Common myeloid progenitor, CD34-positive (primary cell): ENCODE results near the gene MOB4.
"Not testable (repeated sequence)": the region's sequence is repeated elsewhere in the genome, so short reads cannot be mapped to it uniquely, and the experiment has no call there.

Experiments
- CTCF ChIA-PET: fragments of 350-600 bp; sonication (Branson Sonifier 250); formaldehyde crosslinking; loops from one replicate; lab custom pipeline; 2021; ENCODE audit warnings: antibody characterized with exemption; lab: Charles Lee
- POLR2A ChIA-PET: fragments of 350-600 bp; sonication (Branson Sonifier 250); formaldehyde crosslinking; loops from one replicate; lab custom pipeline; 2021; ENCODE audit warnings: antibody characterized with exemption; lab: Charles Lee
- DNase-seq, 3 donors: peaks; one replicate each; pipeline versions ENCODE4 v3.0.0 to v3.0.0-alpha.2; 2013
- H3K27ac ChIP-seq, 2 experiments: 1 replicate in 1 of 2; 2 replicates in 1 of 2; pipeline ENCODE4 v1.7.0; 2013; ENCODE audit warnings: inconsistent platforms in 2 of 2, low read length in 2 of 2, mild to moderate bottlenecking in 2 of 2, low read depth in 1 of 2, moderate library complexity in 1 of 2; ENCODE audit not compliant: severe bottlenecking in 2 of 2, insufficient read depth in 1 of 2, poor library complexity in 1 of 2
- H3K27me3 ChIP-seq, 5 experiments: replicated peaks in 2 of 5; 1 replicate in 3 of 5; 2 replicates in 2 of 5; pipeline versions ENCODE4 v1.6.1 to v1.7.0; 2013; ENCODE audit warnings: low read length in 4 of 5, mild to moderate bottlenecking in 2 of 5, moderate library complexity in 2 of 5, inconsistent platforms in 1 of 5; ENCODE audit not compliant: insufficient read depth in 5 of 5, control insufficient read depth in 4 of 5
- H3K36me3 ChIP-seq, 4 experiments: 1 replicate in 2 of 4; 2 replicates in 2 of 4; pipeline versions ENCODE4 v1.6.1 to v1.7.0; 2013; ENCODE audit warnings: low read length in 3 of 4, control low read depth in 1 of 4, mild to moderate bottlenecking in 1 of 4; ENCODE audit not compliant: control insufficient read depth in 4 of 4, insufficient read depth in 4 of 4
- H3K4me1 ChIP-seq, 4 experiments: 1 replicate in 3 of 4; 2 replicates in 1 of 4; pipeline versions ENCODE4 v1.6.1 to v1.7.1; 2013; ENCODE audit warnings: low read length in 3 of 4, mild to moderate bottlenecking in 3 of 4, control low read depth in 1 of 4, inconsistent platforms in 1 of 4, moderate library complexity in 1 of 4; ENCODE audit not compliant: control insufficient read depth in 4 of 4, insufficient read depth in 4 of 4; ENCODE audit errors: control extremely low read depth in 1 of 4
- H3K4me3 ChIP-seq, 7 experiments: 1 replicate in 4 of 7; 2 replicates in 3 of 7; pipeline versions ENCODE4 v1.5.1 to v1.7.0; 2013; ENCODE audit warnings: mild to moderate bottlenecking in 7 of 7, low read length in 6 of 7, moderate library complexity in 6 of 7, inconsistent platforms in 2 of 7, low read depth in 2 of 7, control low read depth in 1 of 7; ENCODE audit not compliant: insufficient read depth in 4 of 7, control insufficient read depth in 1 of 7; ENCODE audit errors: extremely low read depth in 1 of 7
- H3K9me3 ChIP-seq, 5 experiments: 1 replicate in 4 of 5; 2 replicates in 1 of 5; pipeline versions ENCODE4 v1.6.1 to v1.7.1; 2013; ENCODE audit warnings: low read length in 4 of 5, mild to moderate bottlenecking in 2 of 5, inconsistent platforms in 1 of 5, low read depth in 1 of 5, moderate library complexity in 1 of 5; ENCODE audit not compliant: control insufficient read depth in 4 of 5, insufficient read depth in 2 of 5; ENCODE audit errors: control extremely low read depth in 1 of 5
- WGBS: methylation state at CpG from one replicate; pipeline ENCODE4 v1.1.5; 2013; ENCODE audit not compliant: insufficient coverage; 5-methylcytosine and 5-hydroxymethylcytosine counted together

The MOB4 gene

GRCh38 chr2:197539734-197540133 is 23.9 kb downstream of the MOB4 start:
- ChIA-PET CTCF (interaction anchor here (0.7 to 1.4 kb wide), 3 partner anchors 14 to 86 kb away, joined by 3 to 4 read pairs (median 3); partner anchors contain the start of gene COQ10B), POLR2A (no interaction called here)
- H3K9me3 ChIP-seq: no peaks in the 10 kb centered on the region
- peaks cover 26 to 67% (median 45%) of the 10 kb centered on the region in 4 experiments for H3K36me3 ChIP-seq
- H3K27me3 ChIP-seq: no peaks in the 10 kb centered on the region
- H3K4me1 ChIP-seq: no peaks in the 10 kb centered on the region
- no CpG with 5 or more reads among the region's 1 CpG for WGBS
- H3K27ac ChIP-seq: no peak overlapping the region
- no peak overlapping the region for H3K4me3 ChIP-seq
- no peak for DNase-seq

GRCh38 chr2:197543206-197543605 is 27.3 kb downstream of the MOB4 start:
- Histone ChIP-seq H3K36me3 (peaks cover 24 to 58% (median 39%) of the 10 kb centered on the region in 4 experiments), H3K27me3 (no peaks in the 10 kb centered on the region), H3K9me3 (no peaks in the 10 kb centered on the region), H3K27ac (no peak overlapping the region), H3K4me1 (no peaks in the 10 kb centered on the region), H3K4me3 (no peak overlapping the region)
- no peak for DNase-seq
- ChIA-PET CTCF (interaction anchor here (0.6 kb wide), 1 partner anchor 17 kb away, joined by 3 read pairs; no protein-coding TSS in a partner anchor), POLR2A (no interaction called here)
- WGBS: no CpG with 5 or more reads among the region's 3 CpGs

GRCh38 chr2:197547163-197547900 is 31.5 kb downstream of the MOB4 start:
- no peaks in the 10 kb centered on the region for H3K4me1 ChIP-seq
- no peak for DNase-seq
- WGBS: 94% methylated on average over 4 of the region's 5 CpGs
- H3K36me3 ChIP-seq: peaks cover 23 to 57% (median 37%) of the 10 kb centered on the region in 4 experiments
- no peak overlapping the region for H3K27ac ChIP-seq
- H3K9me3 ChIP-seq: no peaks in the 10 kb centered on the region
- no peaks in the 10 kb centered on the region for H3K27me3 ChIP-seq
- ChIA-PET CTCF (no interaction called here), POLR2A (no interaction called here)
- H3K4me3 ChIP-seq: no peak overlapping the region

GRCh38 chr2:197548582-197548981 is 32.7 kb downstream of the MOB4 start:
- CTCF ChIA-PET: no interaction called here
- Histone ChIP-seq H3K4me1 (no peaks in the 10 kb centered on the region), H3K27ac (no peak overlapping the region), H3K27me3 (no peaks in the 10 kb centered on the region), H3K9me3 (no peaks in the 10 kb centered on the region), H3K36me3 (peaks cover 11 to 50% (median 29%) of the 10 kb centered on the region in 4 experiments), H3K4me3 (no peak overlapping the region)
- POLR2A ChIA-PET: no interaction called here
- no peak for DNase-seq
- 90% methylated on average over 3 of the region's 5 CpGs for WGBS

DNA sequence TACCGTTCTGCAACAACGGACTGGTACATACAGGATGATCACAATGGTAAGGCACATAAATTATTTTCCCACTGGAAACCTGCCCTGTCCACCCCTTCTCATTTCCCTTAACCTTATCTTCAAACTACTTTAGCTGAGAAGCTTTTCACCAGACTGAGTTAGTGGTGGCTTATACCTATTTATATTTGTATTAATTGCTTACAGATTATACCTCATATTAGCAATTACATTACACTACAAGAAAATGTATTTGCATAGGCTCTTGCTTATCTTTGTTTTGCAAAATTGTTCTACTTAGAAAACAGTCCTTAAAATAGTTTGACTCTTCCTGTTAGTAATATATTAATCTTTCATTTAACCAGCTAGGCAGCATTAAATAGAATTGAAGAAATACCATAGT is 35.4 kb downstream of the MOB4 start:
- H3K9me3 ChIP-seq, POLR2A ChIA-PET, H3K27ac ChIP-seq, DNase-seq, H3K4me3 ChIP-seq, CTCF ChIA-PET, H3K4me1 ChIP-seq, H3K27me3 ChIP-seq: not testable (repeated sequence)
- peaks cover 10 to 44% (median 23%) of the 10 kb centered on the region in 4 experiments for H3K36me3 ChIP-seq
- 100% methylated on average over 2 of the region's 2 CpGs for WGBS

DNA sequence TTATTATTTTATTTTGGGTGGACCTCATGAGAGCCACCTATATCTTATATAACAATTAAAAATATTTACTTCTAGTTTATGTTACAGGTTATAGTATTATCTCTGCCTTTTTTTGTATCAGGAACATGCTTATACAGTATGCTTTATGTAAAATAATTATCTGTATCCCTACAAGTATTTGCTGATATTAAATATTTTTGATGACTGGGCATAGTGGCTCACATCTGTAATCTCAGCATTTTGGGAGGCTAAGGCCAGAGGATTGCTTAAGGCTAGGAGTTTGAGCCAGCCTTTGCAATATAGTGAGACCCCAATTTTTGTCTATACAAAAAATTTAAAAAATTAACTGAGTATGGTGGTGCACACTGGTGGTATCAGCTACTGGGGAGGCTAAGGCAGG is 39.6 kb downstream of the MOB4 start:
- peak overlapping the region in 1 of 2 experiments; percentile 14 for H3K27ac ChIP-seq
- no peak for DNase-seq
- POLR2A ChIA-PET: no interaction called here
- no peak overlapping the region for H3K4me3 ChIP-seq
- peaks cover 4 to 35% (median 19%) of the 10 kb centered on the region in 4 experiments for H3K36me3 ChIP-seq
- CTCF ChIA-PET: no interaction called here
- no peaks in the 10 kb centered on the region for H3K27me3 ChIP-seq
- H3K9me3 ChIP-seq: no peaks in the 10 kb centered on the region
- no peaks in the 10 kb centered on the region for H3K4me1 ChIP-seq

DNA sequence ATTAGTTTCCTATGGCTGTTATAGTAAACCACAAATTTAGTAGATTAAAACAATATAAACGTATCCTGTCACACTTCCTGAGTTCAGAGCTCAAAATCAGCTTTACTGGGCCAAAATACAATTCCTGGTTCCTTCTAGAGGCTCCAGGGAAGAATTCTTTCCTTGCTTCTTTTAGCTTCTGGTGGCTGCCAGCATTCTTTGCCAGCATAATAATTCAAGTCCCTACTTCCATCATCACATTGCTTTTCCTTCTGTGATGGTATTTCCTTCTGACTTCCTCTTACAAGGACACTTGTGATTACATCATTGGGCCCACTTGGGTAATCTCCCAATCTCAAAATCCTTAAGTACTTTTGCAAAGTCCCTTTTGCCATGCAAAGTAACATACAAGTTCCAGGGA is 40.6 kb downstream of the MOB4 start:
- Histone ChIP-seq H3K36me3 (peaks cover 7 to 29% (median 15%) of the 10 kb centered on the region in 4 experiments), H3K4me3 (no peak overlapping the region), H3K27me3 (no peaks in the 10 kb centered on the region), H3K4me1 (no peaks in the 10 kb centered on the region), H3K9me3 (no peaks in the 10 kb centered on the region), H3K27ac (no peak overlapping the region)
- POLR2A ChIA-PET: no interaction called here
- CTCF ChIA-PET: no interaction called here
- peak; percentile 1 to 24 (median 10) for DNase-seq
- 11% methylated on average over 1 of the region's 1 CpG for WGBS
